Uterus (tissue), 4 donors: Measurements from ENCODE around the gene SETX. TPM values are rescaled to one million over a fixed set of nuclear protein-coding genes. Genes with fewer than 3 reads are reported as not detected.
"Not testable (repeated sequence)": the region's sequence is repeated elsewhere in the genome, so short reads cannot be mapped to it uniquely, and the experiment has no call there.

ENCODE experiments used
- DNase-seq, 2 donors: peaks; one replicate each; pipeline ENCODE4 v3.0.0-alpha.2; 2019 to 2020
- H3K27ac ChIP-seq, 2 donors: fragments of 200-600 bp; sonication (generic); 1 replicate in 1 of 2; 2 replicates in 1 of 2; pipeline ENCODE4 v1.5.1; 2016 to 2018
- H3K27me3 ChIP-seq, 2 donors: fragments of 200-600 bp; sonication (generic); one replicate each; pipeline ENCODE4 v1.5.1; 2018 to 2019; ENCODE audit warnings: control low read depth in 1 of 2
- H3K36me3 ChIP-seq, 2 donors: fragments of 200-600 bp; sonication (generic); one replicate each; pipeline ENCODE4 v1.5.1; 2019; ENCODE audit warnings: control low read depth in 1 of 2
- H3K4me1 ChIP-seq, 2 donors: fragments of 200-600 bp; sonication (generic); one replicate each; pipeline ENCODE4 v1.5.1; 2018 to 2019; ENCODE audit warnings: control low read depth in 1 of 2
- H3K4me3 ChIP-seq, 2 donors: fragments of 200-600 bp; sonication (generic); 1 replicate in 1 of 2; 2 replicates in 1 of 2; pipeline ENCODE4 v1.5.1; 2018 to 2019; ENCODE audit warnings: mild to moderate bottlenecking in 1 of 2
- H3K9me3 ChIP-seq, 2 donors: fragments of 200-600 bp; sonication (generic); one replicate each; pipeline ENCODE4 v1.5.1; 2019; ENCODE audit warnings: control low read depth in 1 of 2
- POLR2A ChIP-seq, 2 donors: fragments of 450-650 bp; IDR thresholded peaks; one replicate each; pipeline ENCODE4 v1.6.1; 2016; ENCODE audit warnings: antibody characterized with exemption in 2 of 2, mild to moderate bottlenecking in 1 of 2, moderate library complexity in 1 of 2
- intact Hi-C: fragments of 100-400 bp; cut with DNase I; formaldehyde crosslinking; loops from one replicate; pipeline ENCODE4 v1.15.1; 2023; ENCODE audit warnings: low total_unique reads
- total RNA-seq, 4 donors: library from RNA; depleted of rRNA in 3 of 4; stranded (reverse); fragments of >200 nt in 3 of 4; gene quantifications; one replicate each; pipeline versions ENCODE4 v1.1.0 to v1.2.4, GENCODE V29; 2014 to 2023
- TF ChIP-seq, protein P1 (sequence below), 4 experiments: fragments of 200-600 bp in 2 of 4; fragments of 450-650 bp in 2 of 4; sonication (generic) in 2 of 4; IDR thresholded peaks; one replicate each; pipeline ENCODE4 v1.5.1; 2016 to 2019; ENCODE audit warnings: antibody characterized with exemption in 4 of 4, mild to moderate bottlenecking in 2 of 4, moderate library complexity in 1 of 4
- donor health status: DM: yes; HTN: yes; CAD: no.

The SETX gene
- total RNA-seq, 4 donors from 2014 or later: 36.5 to 117 (median 60.4) TPM

DNA sequence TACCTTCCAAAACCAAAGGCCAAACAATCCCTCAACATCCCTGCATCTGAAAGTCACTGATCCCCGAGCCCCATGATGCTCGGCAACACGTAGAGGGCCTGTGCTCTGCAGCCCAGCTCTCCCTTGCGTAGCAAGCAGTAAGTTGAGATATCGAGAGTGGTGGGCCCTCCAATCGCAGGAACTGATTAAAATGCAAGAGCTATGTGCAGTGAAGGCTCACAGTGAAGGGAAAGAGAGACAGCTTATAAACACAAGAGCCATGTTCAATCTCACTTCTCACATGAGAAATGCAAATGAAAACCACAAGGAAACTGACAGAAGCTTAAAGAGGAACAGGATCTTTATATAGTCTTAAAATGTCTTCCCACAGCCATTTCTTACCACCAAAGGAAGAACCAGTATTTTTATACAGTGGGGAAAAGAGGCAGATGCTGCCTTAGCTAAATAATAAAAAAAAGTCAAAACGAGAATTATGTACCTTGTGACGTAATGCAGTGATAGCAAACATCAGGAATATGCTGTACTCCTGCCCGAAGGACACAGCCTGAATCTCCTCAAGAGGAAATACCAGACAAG, 27.3 kb upstream of the SETX start:
- Histone ChIP-seq H3K36me3 (no peaks in the 10 kb centered on the region), H3K27ac (no peak overlapping the region)

DNA sequence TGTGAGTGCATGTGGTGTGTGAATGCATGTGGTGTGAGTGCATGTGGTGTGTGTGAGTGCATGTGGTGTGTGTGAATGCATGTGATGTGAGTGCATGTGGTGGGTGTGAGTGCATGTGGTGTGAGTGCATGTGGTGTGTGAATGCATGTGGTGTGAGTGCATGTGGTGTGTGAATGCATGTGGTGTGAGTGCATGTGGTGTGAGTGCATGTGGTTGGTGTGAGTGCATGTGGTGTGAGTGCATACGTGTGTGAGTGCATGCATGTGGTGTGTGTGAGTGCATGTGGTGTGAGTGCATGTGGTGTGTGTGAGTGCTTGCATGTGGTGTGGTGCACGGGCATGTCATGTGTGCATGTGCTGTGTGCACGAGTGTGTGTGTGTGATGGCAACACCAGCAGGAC, 23.6 kb upstream of the SETX start:
- H3K4me3 ChIP-seq, H3K27me3 ChIP-seq, DNase-seq, H3K27ac ChIP-seq, H3K9me3 ChIP-seq, intact Hi-C loops, H3K36me3 ChIP-seq, H3K4me1 ChIP-seq: not testable (repeated sequence)

More for the DNA sequence above, 27.3 kb upstream of the SETX start:
- intact Hi-C loops: no loop called here
- Histone ChIP-seq H3K4me3 (no peak overlapping the region), H3K9me3 (no peaks in the 10 kb centered on the region), H3K4me1 (no peaks in the 10 kb centered on the region), H3K27me3 (no peaks in the 10 kb centered on the region)
- no peak for DNase-seq
- TF ChIP-seq, protein P1, sequence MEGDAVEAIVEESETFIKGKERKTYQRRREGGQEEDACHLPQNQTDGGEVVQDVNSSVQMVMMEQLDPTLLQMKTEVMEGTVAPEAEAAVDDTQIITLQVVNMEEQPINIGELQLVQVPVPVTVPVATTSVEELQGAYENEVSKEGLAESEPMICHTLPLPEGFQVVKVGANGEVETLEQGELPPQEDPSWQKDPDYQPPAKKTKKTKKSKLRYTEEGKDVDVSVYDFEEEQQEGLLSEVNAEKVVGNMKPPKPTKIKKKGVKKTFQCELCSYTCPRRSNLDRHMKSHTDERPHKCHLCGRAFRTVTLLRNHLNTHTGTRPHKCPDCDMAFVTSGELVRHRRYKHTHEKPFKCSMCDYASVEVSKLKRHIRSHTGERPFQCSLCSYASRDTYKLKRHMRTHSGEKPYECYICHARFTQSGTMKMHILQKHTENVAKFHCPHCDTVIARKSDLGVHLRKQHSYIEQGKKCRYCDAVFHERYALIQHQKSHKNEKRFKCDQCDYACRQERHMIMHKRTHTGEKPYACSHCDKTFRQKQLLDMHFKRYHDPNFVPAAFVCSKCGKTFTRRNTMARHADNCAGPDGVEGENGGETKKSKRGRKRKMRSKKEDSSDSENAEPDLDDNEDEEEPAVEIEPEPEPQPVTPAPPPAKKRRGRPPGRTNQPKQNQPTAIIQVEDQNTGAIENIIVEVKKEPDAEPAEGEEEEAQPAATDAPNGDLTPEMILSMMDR (IDR thresholded peaks at IDR 0.05): no peak
- no peak for TF ChIP-seq POLR2A (IDR thresholded peaks at IDR 0.05)

DNA sequence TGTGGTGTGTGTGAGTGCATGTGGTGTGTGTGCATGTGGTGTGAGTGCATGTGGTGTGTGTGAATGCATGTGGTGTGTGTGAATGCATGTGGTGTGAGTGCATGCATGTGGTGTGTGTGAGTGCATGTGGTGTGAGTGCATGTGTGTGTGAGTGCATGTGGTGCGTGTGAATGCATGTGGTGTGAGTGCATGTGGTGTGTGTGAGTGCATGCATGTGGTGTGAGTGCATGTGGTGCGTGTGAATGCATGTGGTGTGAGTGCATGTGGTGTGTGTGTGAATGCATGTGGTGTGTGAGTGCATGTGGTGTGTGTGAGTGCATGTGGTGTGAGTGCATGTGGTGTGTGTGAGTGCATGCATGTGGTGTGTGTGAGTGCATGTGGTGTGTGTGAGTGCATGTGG, 23.0 kb upstream of the SETX start:
- H3K27ac ChIP-seq, H3K27me3 ChIP-seq, DNase-seq, H3K4me3 ChIP-seq, H3K36me3 ChIP-seq, intact Hi-C loops, H3K9me3 ChIP-seq, H3K4me1 ChIP-seq: not testable (repeated sequence)

DNA sequence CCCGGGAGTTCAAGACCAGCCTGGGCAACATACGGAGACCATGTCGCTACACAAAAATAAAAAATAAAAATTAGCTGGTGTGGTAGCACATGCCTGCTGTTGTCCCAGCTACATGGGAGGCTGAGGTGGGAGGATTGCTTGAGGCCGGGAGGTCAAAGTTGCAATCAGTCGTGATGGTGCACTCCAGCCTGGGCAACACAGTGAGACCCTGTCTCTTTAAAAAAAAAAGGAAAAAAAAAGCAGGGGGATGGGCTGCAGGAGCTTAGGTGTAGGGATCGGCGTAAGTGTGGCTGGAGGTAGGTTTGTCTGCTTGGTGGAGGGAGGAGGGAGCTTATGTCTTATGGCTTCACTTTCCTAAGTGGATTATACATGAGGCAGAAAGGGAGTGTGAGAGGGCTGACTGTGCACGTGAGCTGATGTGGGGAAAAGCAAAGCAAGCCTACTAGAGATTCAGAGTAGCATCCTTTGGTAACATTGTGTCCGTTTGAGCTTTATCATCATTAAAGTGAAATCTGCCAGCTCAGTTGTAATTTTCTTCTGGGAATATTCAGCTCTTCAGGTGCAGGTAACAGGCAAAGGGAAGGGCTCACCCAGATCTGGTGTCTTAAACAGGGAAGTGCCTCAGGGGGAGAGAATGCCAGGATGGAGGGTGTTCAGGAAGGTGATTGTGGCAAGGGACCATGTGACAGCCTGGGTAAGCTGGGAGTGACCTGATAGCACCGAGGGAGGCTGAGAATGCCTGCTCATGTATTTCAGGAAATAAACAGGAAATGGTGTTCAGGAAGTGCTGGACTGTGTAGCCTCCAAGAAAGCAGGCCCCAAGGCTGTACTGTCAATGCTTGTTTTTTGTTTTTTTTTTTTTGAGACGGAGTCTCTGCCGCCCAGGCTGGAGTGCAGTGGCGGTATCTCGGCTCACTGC, 17.6 kb upstream of the SETX start:
- Histone ChIP-seq H3K27me3 (no peaks in the 10 kb centered on the region), H3K36me3 (no peaks in the 10 kb centered on the region), H3K4me3 (no peak overlapping the region), H3K4me1 (no peaks in the 10 kb centered on the region), H3K9me3 (no peaks in the 10 kb centered on the region), H3K27ac (peak overlapping the region; percentile 66 to 71)
- DNase-seq: peak in 1 of 2 donors; percentile 60
- TF ChIP-seq POLR2A (IDR thresholded peaks at IDR 0.05): no peak
- TF ChIP-seq, protein P1 (IDR thresholded peaks at IDR 0.05): no peak
- intact Hi-C loops: no loop called here

DNA sequence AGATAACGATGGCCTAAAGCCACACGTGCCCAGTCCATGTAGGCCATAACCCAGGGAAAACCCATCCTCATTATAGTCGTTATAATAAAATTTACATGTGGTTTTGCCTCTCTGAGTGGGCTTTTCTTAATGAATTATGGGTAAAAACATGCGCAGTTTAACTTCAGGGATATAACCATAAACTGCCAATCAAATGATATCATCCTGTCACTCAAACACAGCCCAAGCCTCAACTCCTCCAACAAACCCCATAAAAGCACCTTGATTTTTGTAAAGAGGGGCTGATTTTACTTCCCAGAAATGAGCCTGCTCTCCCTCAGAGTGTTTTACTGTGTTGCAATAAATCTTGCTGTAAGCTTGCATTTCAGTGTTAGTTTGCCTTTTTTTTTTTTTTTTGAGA, 15.8 kb upstream of the SETX start:
- no peaks in the 10 kb centered on the region for H3K27me3 ChIP-seq
- no peaks in the 10 kb centered on the region for H3K4me1 ChIP-seq
- no peaks in the 10 kb centered on the region for H3K36me3 ChIP-seq
- no peak for DNase-seq
- no peak overlapping the region for H3K4me3 ChIP-seq
- no peaks in the 10 kb centered on the region for H3K9me3 ChIP-seq
- no peak overlapping the region for H3K27ac ChIP-seq
- TF ChIP-seq POLR2A (IDR thresholded peaks at IDR 0.05): no peak
- TF ChIP-seq, protein P1 (IDR thresholded peaks at IDR 0.05): no peak
- intact Hi-C loops: no loop called here

DNA sequence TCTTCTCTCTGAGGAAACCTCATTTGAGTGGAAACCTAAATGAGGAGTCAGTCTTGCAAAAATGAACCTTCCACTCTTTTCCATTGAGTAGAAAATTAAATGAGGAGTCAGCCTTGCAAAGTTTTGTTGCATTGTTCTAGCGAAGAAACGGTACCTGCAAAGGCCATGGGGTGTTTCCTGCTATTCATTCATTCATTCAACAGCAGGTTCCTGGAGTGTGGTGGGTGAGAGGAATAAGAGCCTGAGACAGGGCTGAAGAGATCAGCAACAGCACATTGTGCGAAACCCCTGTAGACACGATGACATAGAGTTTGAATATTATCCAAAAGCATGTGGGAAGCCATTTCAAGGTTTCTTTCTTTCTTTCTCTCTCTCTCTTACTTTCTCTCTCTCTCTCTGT, 14.6 kb upstream of the SETX start:
- DNase-seq: no peak
- Histone ChIP-seq H3K9me3 (no peaks in the 10 kb centered on the region), H3K27ac (no peak overlapping the region), H3K4me3 (no peak overlapping the region), H3K4me1 (no peaks in the 10 kb centered on the region), H3K36me3 (no peaks in the 10 kb centered on the region), H3K27me3 (no peaks in the 10 kb centered on the region)
- TF ChIP-seq POLR2A (IDR thresholded peaks at IDR 0.05): no peak
- TF ChIP-seq, protein P1 (IDR thresholded peaks at IDR 0.05): no peak
- intact Hi-C loops: no loop called here
